ENCODE data around the gene WBP11. TPM values are rescaled to one million over a fixed set of nuclear protein-coding genes. Genes with fewer than 3 reads are reported as not detected.

WBP11 gene
- total and polyA plus RNA-seq, 10 donors = 16.0 to 61.4 (median 24.6) TPM

GRCh38 chr12:14834509-14834908 lies 31.2 kb upstream of the WBP11 start:
- DNase-seq = no peak
- H3K4me3 ChIP-seq = no peak overlapping the region
- intact Hi-C loops (cut with DNase I; ENCODE audit: low total_unique reads) = no loop called here
- H3K27me3 ChIP-seq (replicated peaks in 1 of 7) = no peaks in the 10 kb centered on the region
- TF ChIP-seq, protein P1, sequence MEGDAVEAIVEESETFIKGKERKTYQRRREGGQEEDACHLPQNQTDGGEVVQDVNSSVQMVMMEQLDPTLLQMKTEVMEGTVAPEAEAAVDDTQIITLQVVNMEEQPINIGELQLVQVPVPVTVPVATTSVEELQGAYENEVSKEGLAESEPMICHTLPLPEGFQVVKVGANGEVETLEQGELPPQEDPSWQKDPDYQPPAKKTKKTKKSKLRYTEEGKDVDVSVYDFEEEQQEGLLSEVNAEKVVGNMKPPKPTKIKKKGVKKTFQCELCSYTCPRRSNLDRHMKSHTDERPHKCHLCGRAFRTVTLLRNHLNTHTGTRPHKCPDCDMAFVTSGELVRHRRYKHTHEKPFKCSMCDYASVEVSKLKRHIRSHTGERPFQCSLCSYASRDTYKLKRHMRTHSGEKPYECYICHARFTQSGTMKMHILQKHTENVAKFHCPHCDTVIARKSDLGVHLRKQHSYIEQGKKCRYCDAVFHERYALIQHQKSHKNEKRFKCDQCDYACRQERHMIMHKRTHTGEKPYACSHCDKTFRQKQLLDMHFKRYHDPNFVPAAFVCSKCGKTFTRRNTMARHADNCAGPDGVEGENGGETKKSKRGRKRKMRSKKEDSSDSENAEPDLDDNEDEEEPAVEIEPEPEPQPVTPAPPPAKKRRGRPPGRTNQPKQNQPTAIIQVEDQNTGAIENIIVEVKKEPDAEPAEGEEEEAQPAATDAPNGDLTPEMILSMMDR (IDR thresholded peaks at IDR 0.05 in 8 of 11, conservative IDR thresholded peaks at IDR 0.05 in 3 of 11) = no peak
- TF ChIP-seq POLR2A (IDR thresholded peaks at IDR 0.05) (no peak), POLR2AphosphoS5 (IDR thresholded peaks at IDR 0.05) (no peak)
- peak overlapping the region in 6 of 8 donors; percentile 46 to 81 (median 75) for H3K27ac ChIP-seq
- H3K9me3 ChIP-seq = peaks cover 0 to 4% (median 0%) of the 10 kb centered on the region in 8 donors
- H3K36me3 ChIP-seq = peaks cover 0 to 4% (median 0%) of the 10 kb centered on the region in 6 donors
- H3K4me1 ChIP-seq = peaks cover 0 to 20% (median 0%) of the 10 kb centered on the region in 6 donors

DNA sequence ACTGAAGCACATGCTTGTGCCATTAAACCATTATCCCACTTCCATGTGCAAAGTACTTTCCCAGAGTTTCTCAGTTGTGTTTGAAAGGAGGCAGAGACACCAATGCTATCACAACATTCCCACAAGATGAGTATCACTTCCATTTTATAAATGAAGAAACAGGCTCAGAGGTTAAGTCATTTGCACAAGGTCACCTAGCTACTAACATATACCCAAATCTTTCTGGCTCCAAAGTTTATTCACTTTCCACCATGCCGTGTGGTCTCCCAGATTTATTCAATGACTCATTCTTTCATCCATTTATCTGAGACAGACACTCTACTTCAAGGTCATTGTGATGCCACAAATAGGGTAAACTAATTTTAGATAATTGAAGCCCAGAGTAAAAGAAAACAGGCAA lies 30.7 kb upstream of the WBP11 start:
- no peaks in the 10 kb centered on the region for H3K36me3 ChIP-seq
- TF ChIP-seq POLR2A (IDR thresholded peaks at IDR 0.05) (no peak), POLR2AphosphoS5 (IDR thresholded peaks at IDR 0.05) (no peak)
- TF ChIP-seq, protein P1 (IDR thresholded peaks at IDR 0.05 in 8 of 11, conservative IDR thresholded peaks at IDR 0.05 in 3 of 11) = no peak
- H3K27ac ChIP-seq = peak overlapping the region in 6 of 8 donors; percentile 3 to 81 (median 68)
- H3K4me1 ChIP-seq = peaks cover 0 to 20% (median 0%) of the 10 kb centered on the region in 6 donors
- H3K4me3 ChIP-seq = no peak overlapping the region
- no peaks in the 10 kb centered on the region for H3K27me3 ChIP-seq (replicated peaks in 1 of 7)
- no peaks in the 10 kb centered on the region for H3K9me3 ChIP-seq
- intact Hi-C loops (cut with DNase I; ENCODE audit: low total_unique reads) = no loop called here
- no peak for DNase-seq
- WGBS, 5 donors = 54 to 71% (median 67%) methylated on average over 1 of the region's 1 CpG

GRCh38 chr12:14833336-14833735 lies 30.1 kb upstream of the WBP11 start:
- Histone ChIP-seq H3K36me3 (no peaks in the 10 kb centered on the region), H3K4me1 (peaks cover 0 to 20% (median 0%) of the 10 kb centered on the region in 6 donors), H3K9me3 (no peaks in the 10 kb centered on the region), H3K27me3 (replicated peaks in 1 of 7) (no peaks in the 10 kb centered on the region), H3K4me3 (no peak overlapping the region), H3K27ac (peak overlapping the region in 3 of 8 donors; percentile 14 to 81 (median 74))
- TF ChIP-seq POLR2AphosphoS5 (IDR thresholded peaks at IDR 0.05) (no peak), POLR2A (IDR thresholded peaks at IDR 0.05) (no peak)
- TF ChIP-seq, protein P1 (IDR thresholded peaks at IDR 0.05 in 8 of 11, conservative IDR thresholded peaks at IDR 0.05 in 3 of 11) = no peak
- DNase-seq = no peak
- intact Hi-C loops (cut with DNase I; ENCODE audit: low total_unique reads) = no loop called here
- WGBS, 5 donors = 88 to 98% (median 94%) methylated on average over 3 of the region's 3 CpGs

DNA sequence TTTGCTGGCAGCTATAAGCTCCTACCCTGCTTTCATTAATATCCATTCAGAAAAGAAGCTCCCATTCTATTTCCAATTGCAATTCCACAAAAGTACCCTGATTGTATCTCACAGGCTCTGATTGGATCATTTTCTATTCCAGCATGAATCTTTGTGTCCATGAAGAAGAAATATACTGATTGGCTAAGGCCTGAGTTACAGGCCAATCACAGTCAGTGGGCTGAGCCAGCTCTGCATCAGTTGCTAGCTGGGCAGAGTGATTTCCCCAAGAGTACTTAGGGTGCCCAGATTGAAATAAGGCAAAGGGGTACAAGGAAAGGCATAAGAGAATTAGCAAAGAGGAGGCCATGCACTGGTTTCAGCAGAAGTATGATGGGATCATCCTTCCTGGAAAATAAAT lies 25.6 kb upstream of the WBP11 start:
- no peak for DNase-seq
- Histone ChIP-seq H3K36me3 (no peaks in the 10 kb centered on the region), H3K27me3 (replicated peaks in 1 of 7) (no peaks in the 10 kb centered on the region), H3K9me3 (no peaks in the 10 kb centered on the region), H3K4me3 (no peak overlapping the region), H3K27ac (no peak overlapping the region), H3K4me1 (peaks cover 0 to under 1% (median 0%) of the 10 kb centered on the region in 6 donors)
- TF ChIP-seq, protein P1 (IDR thresholded peaks at IDR 0.05 in 8 of 11, conservative IDR thresholded peaks at IDR 0.05 in 3 of 11) = no peak
- TF ChIP-seq POLR2A (IDR thresholded peaks at IDR 0.05) (no peak), POLR2AphosphoS5 (IDR thresholded peaks at IDR 0.05) (no peak)
- intact Hi-C loops (cut with DNase I; ENCODE audit: low total_unique reads) = no loop called here

Measured in spleen (tissue), 11 donors.